ENCODE results near the gene PMM2.

The PMM2 gene

DNA sequence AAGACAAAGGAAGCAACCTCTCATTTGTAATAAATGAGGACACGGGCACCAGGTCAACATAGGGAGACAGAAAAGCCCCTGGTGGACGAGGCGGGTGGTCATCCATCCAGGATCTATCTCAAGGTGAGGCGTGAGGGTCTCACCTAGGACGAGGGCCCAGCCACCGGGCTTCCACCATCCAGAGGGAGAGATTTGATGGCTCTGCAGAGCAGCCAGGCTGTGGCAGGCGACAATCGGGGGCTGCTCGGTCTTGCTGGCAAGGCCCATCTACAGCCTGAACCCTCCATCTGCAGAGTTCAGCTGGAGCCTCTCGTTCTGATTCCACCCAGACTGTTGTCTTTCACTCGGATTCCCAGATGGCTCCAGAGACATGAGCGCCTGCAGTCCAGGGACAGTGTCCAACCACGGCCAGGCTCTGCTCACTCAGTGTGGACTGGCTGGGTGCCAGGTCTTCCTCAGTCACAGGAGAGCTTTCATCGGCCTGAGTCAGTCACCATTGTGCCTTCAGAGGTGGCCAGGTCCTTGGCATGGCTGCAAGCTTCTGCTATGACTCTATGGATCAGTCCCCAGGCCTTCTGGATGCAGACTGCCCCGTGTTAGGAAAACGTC lies 90.4 kb downstream of the PMM2 start:
- DNase-seq (ENCODE audit: low spot score), result no peak

DNA sequence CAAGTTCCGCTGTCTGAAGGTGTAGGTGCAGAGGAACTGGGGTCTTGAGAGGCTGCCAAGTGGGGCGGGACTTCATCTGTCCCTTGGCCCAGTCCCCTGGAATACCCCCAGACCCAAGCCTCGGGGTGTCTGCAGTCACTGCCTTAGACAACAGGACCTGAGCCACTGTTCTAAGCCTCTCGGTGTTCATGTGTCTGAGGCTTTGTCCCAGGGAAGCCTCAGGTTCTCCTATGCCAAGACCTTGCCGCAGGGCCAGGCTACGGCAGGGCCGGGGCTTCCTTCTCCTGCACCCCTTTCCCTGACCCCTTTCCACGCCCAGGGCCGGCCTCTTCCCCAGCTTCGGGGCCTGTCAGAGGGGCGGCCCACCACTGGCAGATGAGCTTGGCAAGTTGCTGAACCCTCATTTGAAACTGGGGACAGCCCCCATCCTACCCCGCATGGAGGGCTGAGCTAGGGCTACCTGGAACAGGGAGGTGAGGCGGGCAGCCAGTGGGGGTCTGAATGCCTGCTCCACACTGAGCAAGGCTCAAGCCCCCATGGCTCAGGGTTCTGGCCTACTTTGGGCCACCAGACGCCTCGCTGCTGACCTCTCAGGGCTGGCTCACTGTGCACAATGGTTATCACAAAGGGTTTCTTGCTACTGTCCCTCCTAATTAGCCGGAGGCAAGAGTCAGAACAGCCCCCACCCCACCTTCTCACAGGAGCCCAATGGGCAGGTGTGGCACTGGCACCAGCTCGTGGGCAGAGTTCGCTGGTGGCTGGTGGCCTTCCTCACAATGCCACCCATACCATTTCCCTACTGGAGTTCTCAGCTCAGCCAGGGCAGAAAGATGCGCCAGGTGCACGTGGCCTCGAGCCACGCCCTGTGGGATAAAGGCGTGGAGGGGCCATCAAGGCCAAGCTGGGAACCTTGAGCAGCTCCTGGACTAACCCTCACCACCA lies 91.6 kb downstream of the PMM2 start:
- DNase-seq (ENCODE audit: low spot score), result no peak

DNA sequence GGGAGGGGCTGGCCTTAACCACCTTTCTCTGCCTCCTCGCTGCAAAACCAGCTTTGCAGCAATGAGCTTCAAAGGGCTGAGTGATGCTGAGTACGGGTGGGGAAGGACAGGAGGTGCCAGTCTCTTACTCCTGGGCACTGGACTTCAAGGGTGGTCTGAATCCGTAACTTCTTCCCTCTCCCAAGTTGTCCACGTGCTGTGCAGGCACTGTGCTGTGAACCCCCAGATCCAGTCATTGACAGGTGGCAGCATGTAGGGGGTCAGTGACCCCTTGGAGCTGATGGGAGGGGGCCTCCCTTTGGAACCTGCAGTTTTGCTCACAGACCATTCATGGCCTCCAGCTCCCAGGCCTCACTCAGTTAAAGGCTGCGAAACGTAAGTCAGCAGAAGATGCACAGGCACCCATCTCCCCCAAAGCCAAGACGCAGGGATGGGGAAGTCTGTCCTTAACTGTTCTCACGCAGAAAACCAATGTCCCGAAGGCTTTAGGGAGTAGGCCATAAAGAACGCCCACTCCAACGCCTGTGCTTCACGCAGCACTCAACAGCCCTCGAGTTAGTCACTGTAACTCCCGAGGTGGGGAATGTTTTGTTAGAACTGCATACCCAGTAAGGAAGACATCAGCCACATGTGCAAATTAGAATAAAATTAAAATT lies 92.4 kb downstream of the PMM2 start:
- DNase-seq (ENCODE audit: low spot score), result no peak

DNA sequence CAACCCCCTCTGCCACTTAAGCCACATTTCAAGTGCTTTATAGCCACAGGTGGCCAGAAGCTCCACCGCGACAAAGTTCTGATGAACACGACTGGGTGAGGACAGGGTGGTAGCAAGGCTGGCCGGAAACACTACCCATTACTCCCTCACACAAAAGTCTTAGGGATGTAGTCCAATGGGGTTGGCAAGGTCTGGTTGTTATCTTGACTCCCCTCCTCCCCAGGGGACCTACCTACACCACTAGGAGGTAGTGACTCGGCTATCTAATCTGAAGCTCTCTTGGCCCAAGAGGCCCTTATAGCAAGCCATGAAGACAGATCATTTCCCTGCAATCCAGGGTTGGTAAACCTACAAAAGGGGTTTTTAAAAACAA lies 92.9 kb downstream of the PMM2 start:
- DNase-seq (ENCODE audit: low spot score), result no peak

DNA sequence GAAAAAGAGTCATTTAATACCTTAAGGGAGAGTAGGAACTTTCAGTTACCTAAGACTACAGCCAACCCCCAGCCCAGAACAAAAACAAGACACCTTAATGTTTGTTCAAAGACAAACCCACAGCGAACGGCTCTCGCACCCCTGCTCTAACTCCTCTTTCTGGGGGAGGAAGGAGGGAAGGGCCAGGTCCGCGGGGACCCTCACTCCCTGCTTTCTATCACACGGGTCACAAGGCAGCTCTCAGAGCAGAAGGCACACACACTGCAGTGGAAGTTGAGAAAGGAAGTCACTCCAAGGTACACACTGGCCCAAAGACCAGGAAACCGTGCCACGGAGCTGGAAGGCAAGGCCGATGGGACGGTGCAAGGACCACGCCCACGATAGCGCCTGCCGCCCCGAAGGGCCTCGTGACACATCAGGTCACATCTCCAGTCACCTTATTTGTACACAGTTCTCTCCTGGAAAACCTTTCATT lies 94.5 kb downstream of the PMM2 start:
- DNase-seq (ENCODE audit: low spot score), result no peak

DNA sequence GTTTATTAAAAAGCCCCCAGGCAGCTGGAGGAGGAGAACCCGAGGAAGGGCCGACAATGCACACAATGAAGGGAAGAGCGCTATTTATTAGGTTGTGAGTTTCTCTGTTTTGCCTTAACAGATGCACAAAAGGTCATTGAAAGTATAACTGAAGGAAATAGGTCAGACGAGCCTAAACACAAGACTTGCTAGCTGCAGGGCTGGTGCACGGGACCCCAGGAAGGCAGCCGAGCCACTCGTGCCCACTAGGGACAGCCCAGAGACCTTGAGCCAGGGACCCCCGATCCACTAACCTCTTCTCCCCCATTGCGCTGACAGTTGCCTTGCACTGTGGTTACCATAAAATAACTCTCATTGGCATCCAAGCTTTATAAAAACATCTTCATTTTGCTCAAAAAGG lies 95.8 kb downstream of the PMM2 start:
- no peak for DNase-seq (ENCODE audit: low spot score)

DNA sequence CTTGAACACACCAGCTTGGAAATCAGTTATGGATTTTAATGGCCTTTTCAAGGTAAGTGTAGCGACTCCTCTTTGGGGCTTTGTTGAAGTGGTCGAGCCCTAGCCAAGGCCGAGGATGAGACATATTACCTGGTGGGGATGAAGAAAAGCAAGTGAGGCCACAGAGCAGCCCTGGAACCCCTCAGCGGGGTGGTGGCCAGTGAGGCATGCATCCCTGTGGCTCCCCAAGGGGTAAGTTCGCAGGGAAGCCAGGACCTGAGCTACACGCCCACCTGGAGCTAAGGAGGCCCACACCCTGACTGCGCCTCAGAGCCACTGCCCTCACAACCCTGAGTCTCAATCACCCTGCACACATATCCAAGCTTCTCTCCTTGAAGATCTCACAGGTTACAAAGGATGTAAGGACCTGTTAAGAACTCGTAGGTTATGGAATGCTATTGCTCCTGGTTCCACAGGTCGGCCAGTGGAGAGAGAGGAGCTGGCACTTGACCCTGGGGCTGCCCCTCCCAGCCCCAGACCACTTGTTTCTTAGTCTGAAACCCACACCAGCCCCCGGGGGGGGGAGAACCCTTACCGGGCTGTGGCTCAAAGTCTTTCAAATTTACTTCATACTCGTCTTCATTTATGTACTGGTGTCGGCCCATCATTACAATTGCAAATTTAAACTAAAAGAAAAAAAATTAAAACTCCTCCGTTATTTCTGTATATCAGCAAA lies 96.5 kb downstream of the PMM2 start:
- no peak for DNase-seq (ENCODE audit: low spot score)

DNA sequence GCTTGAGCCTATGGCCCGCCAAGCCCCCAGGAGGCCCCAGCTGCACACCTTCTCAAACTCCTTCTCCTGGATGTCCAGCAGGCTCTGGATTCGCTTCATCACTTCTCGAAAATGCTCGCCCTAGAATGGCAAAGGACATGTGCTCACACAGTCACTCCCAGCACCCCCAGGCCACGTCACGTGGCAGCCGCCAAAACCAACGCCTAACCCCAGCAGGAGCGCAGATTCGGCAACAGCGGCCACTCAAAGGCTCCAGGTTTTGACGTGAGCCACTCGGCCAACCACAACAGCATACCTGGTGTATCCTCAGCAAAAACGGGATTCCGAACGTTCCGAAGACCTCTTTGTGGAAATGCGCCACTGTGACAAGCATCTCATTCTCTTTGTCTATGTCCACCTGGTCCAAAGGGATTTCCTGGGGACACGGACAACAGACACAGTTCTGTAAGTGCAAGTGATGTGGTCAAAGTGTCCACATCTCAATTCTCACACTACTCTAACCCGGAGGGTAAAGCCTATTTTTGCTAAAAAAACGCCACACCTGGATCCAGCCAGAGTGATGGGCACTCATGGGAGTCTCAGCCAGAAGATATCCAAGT lies 97.2 kb downstream of the PMM2 start:
- no peak for DNase-seq (ENCODE audit: low spot score)

DNA sequence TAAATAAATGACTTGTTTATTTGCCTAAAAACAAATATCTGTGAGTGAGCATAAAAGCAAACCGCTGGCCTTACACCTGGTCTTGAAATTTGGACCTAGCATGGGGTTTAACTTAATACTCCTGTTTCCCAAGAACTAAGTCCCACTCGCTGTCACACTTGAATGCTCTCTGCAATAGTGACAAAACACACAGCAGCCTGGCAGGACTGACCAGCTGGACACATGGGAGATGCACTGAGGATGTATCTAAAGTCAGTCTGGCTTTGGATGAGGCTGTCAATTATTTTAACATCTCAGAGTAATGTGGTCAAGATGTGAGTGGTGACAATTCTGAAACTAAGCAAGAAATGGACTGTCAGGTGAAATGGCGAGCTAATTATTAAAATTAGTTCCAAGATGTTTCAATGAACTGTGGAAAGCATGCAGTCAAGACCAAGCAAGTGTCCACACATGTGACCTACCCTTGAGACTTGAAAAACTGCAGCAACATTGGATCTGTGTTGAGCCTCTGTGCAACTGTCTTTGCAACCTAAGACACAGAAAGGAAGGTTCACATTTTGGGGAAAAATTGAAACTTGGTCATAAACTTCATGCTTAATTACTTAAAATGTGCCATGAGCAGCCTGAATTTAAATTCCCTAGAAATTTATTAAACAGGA lies 101.2 kb downstream of the PMM2 start:
- DNase-seq (ENCODE audit: low spot score), result no peak

Measured in ecto neural progenitor cell (in vitro differentiated cells).